Measurements from ENCODE around the gene FAM163B.

Gene FAM163B

GRCh38 chr9:133597316-133597957 is 11.8 kb downstream of the FAM163B start:
- no peak for DNase-seq (ENCODE audit: low spot score)

- DNase-seq (ENCODE audit: low spot score): no peak
Measured at GRCh38 chr9:133595910-133596309, 13.3 kb downstream of the FAM163B start.

- no peak for DNase-seq (ENCODE audit: low spot score)
Measured at GRCh38 chr9:133594310-133594709, 14.9 kb downstream of the FAM163B start.

- no peak for DNase-seq (ENCODE audit: low spot score)
Measured at GRCh38 chr9:133593587-133594253, 15.5 kb downstream of the FAM163B start.

- DNase-seq (ENCODE audit: low spot score): no peak
Measured at GRCh38 chr9:133592731-133593409, 16.3 kb downstream of the FAM163B start.

- no peak for DNase-seq (ENCODE audit: low spot score)
Measured at GRCh38 chr9:133591985-133592384, 17.2 kb downstream of the FAM163B start.

GRCh38 chr9:133591116-133591910 is 17.9 kb downstream of the FAM163B start:
- DNase-seq (ENCODE audit: low spot score): no peak

GRCh38 chr9:133590231-133590855 is 18.8 kb downstream of the FAM163B start:
- no peak for DNase-seq (ENCODE audit: low spot score)

- no peak for DNase-seq (ENCODE audit: low spot score)
Measured at GRCh38 chr9:133589454-133590227, 19.5 kb downstream of the FAM163B start.

- DNase-seq (ENCODE audit: low spot score): no peak
Measured at GRCh38 chr9:133587466-133587865, 21.7 kb downstream of the FAM163B start.

GRCh38 chr9:133587051-133587450 is 22.1 kb downstream of the FAM163B start:
- no peak for DNase-seq (ENCODE audit: low spot score)

GRCh38 chr9:133585481-133586351 is 23.5 kb downstream of the FAM163B start:
- no peak for DNase-seq (ENCODE audit: low spot score)

- no peak for DNase-seq (ENCODE audit: low spot score)
Measured at GRCh38 chr9:133584559-133585476, 24.4 kb downstream of the FAM163B start.

- DNase-seq (ENCODE audit: low spot score): no peak
Measured at GRCh38 chr9:133584167-133584558, 25.0 kb downstream of the FAM163B start.

GRCh38 chr9:133583586-133583985 is 25.6 kb downstream of the FAM163B start:
- no peak for DNase-seq (ENCODE audit: low spot score)

GRCh38 chr9:133583111-133583510 is 26.1 kb downstream of the FAM163B start:
- no peak for DNase-seq (ENCODE audit: low spot score)

- no peak for DNase-seq (ENCODE audit: low spot score)
Measured at GRCh38 chr9:133582501-133583045, 26.6 kb downstream of the FAM163B start.

GRCh38 chr9:133581513-133582343 is 27.5 kb downstream of the FAM163B start:
- no peak for DNase-seq (ENCODE audit: low spot score)

Data from germinal center (tissue), 1 donor.